Ishikawa (cell line): ENCODE measurements around the gene PBX4.

Source experiments
- CEBPB ChIP-seq: IDR thresholded peaks from 2 replicates; pipeline ENCODE4 v1.6.1; 2012
- CREB1 ChIP-seq: IDR thresholded peaks from 2 replicates; pipeline ENCODE4 v1.6.1; 2012; ENCODE audit warnings: low read depth
- EGR1 ChIP-seq: IDR thresholded peaks from 2 replicates; pipeline ENCODE4 v1.6.1; 2012
- EP300 ChIP-seq: IDR thresholded peaks from 2 replicates; pipeline ENCODE4 v1.6.1; 2012; ENCODE audit warnings: borderline replicate concordance
- FOXM1 ChIP-seq: IDR thresholded peaks from 2 replicates; pipeline ENCODE4 v1.6.1; 2012; ENCODE audit warnings: low read depth, borderline replicate concordance
- MAX ChIP-seq: IDR thresholded peaks from 2 replicates; pipeline ENCODE4 v1.6.1; 2012
- NFIC ChIP-seq: IDR thresholded peaks from 2 replicates; pipeline ENCODE4 v1.6.1; 2012
- RAD21 ChIP-seq: IDR thresholded peaks from 2 replicates; pipeline ENCODE4 v1.6.1; 2012; ENCODE audit warnings: low read depth
- REST ChIP-seq: IDR thresholded peaks from 2 replicates; pipeline ENCODE4 v1.6.1; 2012; ENCODE audit warnings: low read depth, mild to moderate bottlenecking
- TAF1 ChIP-seq: IDR thresholded peaks from 2 replicates; pipeline ENCODE4 v1.6.1; 2012; ENCODE audit warnings: low read depth, mild to moderate bottlenecking
- TCF12 ChIP-seq: IDR thresholded peaks from 2 replicates; pipeline ENCODE4 v1.6.1; 2012; ENCODE audit warnings: low read depth
- TEAD4 ChIP-seq: IDR thresholded peaks from 2 replicates; pipeline ENCODE4 v1.6.1; 2012
- USF1 ChIP-seq: IDR thresholded peaks from 2 replicates; pipeline ENCODE4 v1.6.1; 2012
- YY1 ChIP-seq: IDR thresholded peaks from 2 replicates; pipeline ENCODE4 v1.6.1; 2012; ENCODE audit warnings: low read depth
- ZBTB7A ChIP-seq: IDR thresholded peaks from 2 replicates; pipeline ENCODE4 v1.6.1; 2012; ENCODE audit warnings: low read depth

PBX4 gene

GRCh38 chr19:19539698-19540063 is 78.8 kb downstream of the PBX4 start:
- TF ChIP-seq USF1 (no peak), TCF12 (no peak), TEAD4 (no peak), MAX (no peak), TAF1 (no peak), EGR1 (no peak), EP300 (no peak), FOXM1 (no peak), CREB1 (no peak), YY1 (no peak), RAD21 (no peak), ZBTB7A (no peak)

- TF ChIP-seq MAX (no peak), YY1 (no peak), REST (0 out of 2 replicates have a peak, but pooled peaks have one; percentile 37)
These were observed 79.7 kb downstream of the PBX4 start for GRCh38 chr19:19538785-19539166.

- TF ChIP-seq YY1 (0 out of 2 replicates have a peak, but pooled peaks have one; percentile 38), TCF12 (no peak)
These were observed 80.3 kb downstream of the PBX4 start, which contains the start of gene CILP2 for GRCh38 chr19:19538061-19538784. Gene CILP2 (plus strand): TSS chr19:19538265. CDS start chr19:19538350, 85 bp downstream.

GRCh38 chr19:19537075-19538048 is 81.1 kb downstream of the PBX4 start:
- TF ChIP-seq ZBTB7A, result no peak
- no peak for TF ChIP-seq CREB1
- no peak for TF ChIP-seq NFIC
- no peak for TF ChIP-seq TEAD4
- TF ChIP-seq RAD21, result no peak
- no peak for TF ChIP-seq EGR1
- TF ChIP-seq USF1, result no peak
- TF ChIP-seq TCF12, result no peak
- no peak for TF ChIP-seq CEBPB
- TF ChIP-seq MAX, result no peak
- no peak for TF ChIP-seq YY1
- no peak for TF ChIP-seq FOXM1

- TF ChIP-seq TAF1 (no peak), CEBPB (no peak), TEAD4 (no peak), EGR1 (no peak), EP300 (no peak), FOXM1 (no peak), USF1 (no peak), CREB1 (no peak), REST (no peak)
These were observed 82.9 kb downstream of the PBX4 start for GRCh38 chr19:19535311-19536191.
